CD4-positive, alpha-beta T cell treated with Interleukin-15 for 4 hours (primary cell): ENCODE data around the gene ZYX.

ENCODE experiments used
- DNase-seq: peaks from one replicate; pipeline ENCODE4 v3.0.0-alpha.2; 2020; ENCODE audit warnings: low spot score

Gene ZYX

GRCh38 chr7:143380646-143381426, at the start of gene ZYX:
TSS of gene ZYX (plus strand) at chr7:143381345. CDS start at chr7:143381572, 227 bp downstream.
- DNase-seq: peak; percentile 89

- no peak for DNase-seq
These were observed 46.9 kb upstream of the ZYX start for GRCh38 chr7:143334244-143334643.

GRCh38 chr7:143337216-143337615, 43.9 kb upstream of the ZYX start:
- DNase-seq: no peak

- DNase-seq: no peak
These were observed 39.3 kb upstream of the ZYX start for GRCh38 chr7:143341842-143342241.

- DNase-seq: no peak
These were observed 37.5 kb upstream of the ZYX start for GRCh38 chr7:143343596-143343995.

- DNase-seq: peak; percentile 66
These were observed 35.7 kb upstream of the ZYX start for GRCh38 chr7:143345428-143345900.

GRCh38 chr7:143346018-143346417, 35.1 kb upstream of the ZYX start:
- DNase-seq: no peak

- DNase-seq: no peak
These were observed 33.2 kb upstream of the ZYX start for GRCh38 chr7:143347950-143348349.

GRCh38 chr7:143351060-143351459, 30.1 kb upstream of the ZYX start:
- no peak for DNase-seq

- DNase-seq: no peak
These were observed 29.6 kb upstream of the ZYX start for GRCh38 chr7:143351574-143351973.

GRCh38 chr7:143352531-143353002, 28.6 kb upstream of the ZYX start:
- no peak for DNase-seq

- DNase-seq: no peak
These were observed 26.8 kb upstream of the ZYX start for GRCh38 chr7:143354376-143354775.

- no peak for DNase-seq
These were observed 26.2 kb upstream of the ZYX start for GRCh38 chr7:143354965-143355364.

GRCh38 chr7:143355450-143356385, 25.4 kb upstream of the ZYX start:
- DNase-seq: no peak

GRCh38 chr7:143356414-143357050, 24.6 kb upstream of the ZYX start:
- no peak for DNase-seq

GRCh38 chr7:143358626-143359025, 22.5 kb upstream of the ZYX start:
- no peak for DNase-seq

- no peak for DNase-seq
These were observed 21.3 kb upstream of the ZYX start for GRCh38 chr7:143359771-143360353.

- DNase-seq: no peak
These were observed 20.2 kb upstream of the ZYX start for GRCh38 chr7:143360788-143361551.

GRCh38 chr7:143361552-143362130, 19.5 kb upstream of the ZYX start:
- no peak for DNase-seq

- peak; percentile 24 for DNase-seq
These were observed 18.8 kb upstream of the ZYX start, which contains the start of gene FAM131B for GRCh38 chr7:143362131-143363015. TSS of gene FAM131B (minus strand) at chr7:143362713. CDS start at chr7:143362603, 110 bp downstream.
